VCaP (cell line): Measurements from ENCODE around the gene SFXN3.

Experiments used
- H3K27ac ChIP-seq: fragments of 450-650 bp; 2 replicates; pipeline ENCODE4 v1.5.1; 2017
- TF ChIP-seq, protein P1 (sequence below): fragments of 450-650 bp; conservative IDR thresholded peaks from 2 replicates; pipeline ENCODE4 v1.5.1; 2017; ENCODE audit warnings: mild to moderate bottlenecking, moderate library complexity

SFXN3 gene, protein sequence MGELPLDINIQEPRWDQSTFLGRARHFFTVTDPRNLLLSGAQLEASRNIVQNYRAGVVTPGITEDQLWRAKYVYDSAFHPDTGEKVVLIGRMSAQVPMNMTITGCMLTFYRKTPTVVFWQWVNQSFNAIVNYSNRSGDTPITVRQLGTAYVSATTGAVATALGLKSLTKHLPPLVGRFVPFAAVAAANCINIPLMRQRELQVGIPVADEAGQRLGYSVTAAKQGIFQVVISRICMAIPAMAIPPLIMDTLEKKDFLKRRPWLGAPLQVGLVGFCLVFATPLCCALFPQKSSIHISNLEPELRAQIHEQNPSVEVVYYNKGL

DNA sequence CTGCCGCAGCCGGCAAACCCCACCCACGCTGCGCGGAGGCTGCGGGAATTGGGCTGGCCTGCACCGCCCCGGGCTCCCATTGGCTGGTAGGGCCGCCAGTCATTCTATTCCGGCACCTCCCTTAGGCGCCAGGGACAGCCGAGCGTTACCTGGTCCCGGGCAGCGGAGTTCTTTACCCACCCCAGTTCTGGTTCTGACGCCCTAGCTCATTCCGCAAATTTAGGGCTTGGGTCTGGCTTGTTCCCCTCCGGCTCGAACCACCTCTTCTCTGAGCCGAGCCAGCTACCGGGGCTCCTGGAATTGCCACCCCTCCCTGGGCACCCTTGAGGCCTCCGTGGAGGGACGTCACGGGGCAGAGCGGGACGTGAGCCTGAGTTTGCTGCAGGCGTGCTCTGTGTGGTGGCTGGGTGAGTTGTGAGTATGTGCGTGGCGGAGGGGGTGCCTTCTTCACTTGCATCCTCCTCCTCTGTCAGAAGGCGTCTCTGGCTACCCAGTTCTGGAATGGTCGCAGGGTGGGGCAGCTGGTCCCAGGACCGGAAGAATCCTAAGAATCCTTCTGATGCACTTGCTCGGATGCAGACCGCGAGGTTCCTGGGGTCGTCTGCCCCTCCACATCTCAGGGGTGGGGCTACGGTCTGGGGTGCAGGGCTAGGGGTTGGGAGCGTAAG lies at the start of gene SFXN3, which contains the start of gene PDZD7:
Gene SFXN3, plus strand, starts transcription at position 107 of the 668 bp plus-strand sequence. CDS start 3,461 bp downstream, outside the sequence.
Gene PDZD7, minus strand, starts transcription at position 2 of the 668 bp plus-strand sequence. CDS start 910 bp downstream, outside the sequence.
- TF ChIP-seq, protein P1, sequence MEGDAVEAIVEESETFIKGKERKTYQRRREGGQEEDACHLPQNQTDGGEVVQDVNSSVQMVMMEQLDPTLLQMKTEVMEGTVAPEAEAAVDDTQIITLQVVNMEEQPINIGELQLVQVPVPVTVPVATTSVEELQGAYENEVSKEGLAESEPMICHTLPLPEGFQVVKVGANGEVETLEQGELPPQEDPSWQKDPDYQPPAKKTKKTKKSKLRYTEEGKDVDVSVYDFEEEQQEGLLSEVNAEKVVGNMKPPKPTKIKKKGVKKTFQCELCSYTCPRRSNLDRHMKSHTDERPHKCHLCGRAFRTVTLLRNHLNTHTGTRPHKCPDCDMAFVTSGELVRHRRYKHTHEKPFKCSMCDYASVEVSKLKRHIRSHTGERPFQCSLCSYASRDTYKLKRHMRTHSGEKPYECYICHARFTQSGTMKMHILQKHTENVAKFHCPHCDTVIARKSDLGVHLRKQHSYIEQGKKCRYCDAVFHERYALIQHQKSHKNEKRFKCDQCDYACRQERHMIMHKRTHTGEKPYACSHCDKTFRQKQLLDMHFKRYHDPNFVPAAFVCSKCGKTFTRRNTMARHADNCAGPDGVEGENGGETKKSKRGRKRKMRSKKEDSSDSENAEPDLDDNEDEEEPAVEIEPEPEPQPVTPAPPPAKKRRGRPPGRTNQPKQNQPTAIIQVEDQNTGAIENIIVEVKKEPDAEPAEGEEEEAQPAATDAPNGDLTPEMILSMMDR: no peak
- H3K27ac ChIP-seq: peak within 1 kb of the TSS; percentile 58; the same call in 1 of the 2 replicates

DNA sequence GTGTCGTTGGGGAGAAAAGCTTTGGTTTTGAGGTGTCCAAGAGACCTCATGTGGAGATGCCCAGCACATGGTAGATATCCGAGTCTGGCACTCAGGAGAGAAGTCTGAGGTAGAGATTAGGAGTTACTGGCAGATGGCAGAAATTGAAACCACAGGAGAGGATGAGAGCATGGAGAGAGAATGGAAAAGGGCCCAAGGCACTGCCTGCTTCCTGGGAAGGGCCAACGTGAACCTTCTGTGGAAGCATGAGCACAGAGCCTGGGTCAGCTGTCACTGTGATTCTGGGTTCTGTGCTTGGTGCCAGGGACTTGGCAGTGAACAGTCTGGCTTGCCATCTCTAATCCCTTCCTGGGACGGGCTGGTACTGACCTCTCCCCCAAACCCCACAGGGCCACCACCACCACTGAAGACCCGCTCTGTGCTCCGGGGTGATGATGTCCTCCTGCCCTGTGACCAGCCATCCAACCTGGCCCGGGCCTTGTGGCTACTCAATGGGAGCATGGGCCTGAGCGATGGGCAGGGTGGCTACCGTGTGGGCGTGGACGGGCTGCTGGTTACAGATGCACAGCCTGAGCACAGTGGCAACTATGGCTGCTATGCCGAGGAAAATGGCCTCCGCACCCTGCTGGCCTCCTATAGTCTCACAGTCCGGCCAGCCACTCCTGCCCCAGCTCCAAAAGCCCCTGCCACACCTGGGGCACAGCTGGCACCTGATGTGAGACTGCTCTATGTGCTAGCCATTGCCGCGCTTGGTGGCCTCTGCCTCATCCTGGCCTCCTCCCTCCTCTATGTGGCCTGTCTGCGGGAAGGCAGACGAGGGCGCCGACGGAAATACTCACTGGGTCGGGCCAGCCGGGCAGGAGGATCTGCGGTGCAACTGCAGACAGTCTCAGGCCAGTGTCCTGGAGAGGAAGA lies 47.9 kb upstream of the SFXN3 start:
- no peak overlapping the region for H3K27ac ChIP-seq
- TF ChIP-seq, protein P1: no peak

DNA sequence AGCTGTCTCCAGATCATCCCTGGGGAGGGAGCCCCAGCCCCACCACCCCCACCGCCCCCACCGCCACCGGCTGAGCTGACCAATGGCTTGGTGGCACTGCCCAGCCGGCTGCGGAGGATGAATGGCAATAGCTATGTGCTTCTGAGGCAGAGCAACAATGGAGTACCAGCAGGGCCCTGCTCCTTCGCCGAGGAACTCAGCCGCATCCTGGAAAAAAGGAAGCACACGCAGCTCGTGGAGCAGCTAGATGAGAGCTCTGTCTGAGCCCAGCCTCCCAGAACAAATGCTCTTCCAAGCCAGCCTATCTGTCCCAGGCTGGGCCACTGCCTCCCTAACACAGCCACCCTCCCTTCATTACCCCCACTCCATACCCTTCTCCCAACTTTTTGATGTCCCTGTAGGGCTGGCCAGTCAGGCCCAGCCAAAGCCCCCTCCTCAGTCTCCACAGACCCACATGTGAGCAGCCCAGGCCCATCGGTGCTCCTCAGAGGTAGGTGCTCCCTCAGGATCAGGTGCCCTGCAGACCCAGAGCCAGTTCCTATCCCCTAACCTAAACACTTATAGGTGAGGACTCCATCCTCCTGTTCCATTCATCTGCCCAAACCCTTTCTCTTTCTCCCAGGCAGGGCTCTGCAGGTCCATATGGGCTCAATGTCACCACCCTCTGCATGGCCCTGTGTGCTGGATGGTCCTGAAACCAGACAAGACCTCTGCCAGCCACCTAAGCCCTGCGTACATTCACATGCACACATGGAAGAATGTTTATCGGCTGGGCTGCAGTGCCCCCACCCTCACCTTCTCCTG lies 47.0 kb upstream of the SFXN3 start:
- no peak overlapping the region for H3K27ac ChIP-seq
- TF ChIP-seq, protein P1: no peak

DNA sequence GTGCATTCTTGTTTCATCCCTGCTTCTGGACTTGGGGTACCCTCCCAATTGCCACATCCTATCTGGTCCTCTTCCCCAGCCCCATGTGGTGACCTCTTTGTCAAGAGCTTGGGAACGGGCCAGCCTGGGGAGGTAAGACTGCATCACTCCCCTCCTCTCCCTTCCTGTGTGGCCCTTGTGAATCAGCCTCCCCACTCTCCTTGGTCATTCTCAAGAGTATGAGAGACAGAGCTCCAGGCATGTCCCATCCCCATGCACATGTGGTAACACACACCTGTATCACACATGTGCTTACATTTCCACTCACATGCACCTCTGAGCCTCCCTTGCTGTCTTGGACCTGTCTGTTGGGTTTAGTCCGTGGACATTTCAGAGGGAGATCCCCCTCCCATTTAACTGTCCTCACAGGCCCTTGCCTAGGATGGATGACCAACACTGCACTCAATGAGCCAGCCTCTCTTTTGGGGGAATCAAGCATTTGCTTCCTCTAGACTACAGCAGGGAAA lies 46.3 kb upstream of the SFXN3 start:
- TF ChIP-seq, protein P1: no peak

DNA sequence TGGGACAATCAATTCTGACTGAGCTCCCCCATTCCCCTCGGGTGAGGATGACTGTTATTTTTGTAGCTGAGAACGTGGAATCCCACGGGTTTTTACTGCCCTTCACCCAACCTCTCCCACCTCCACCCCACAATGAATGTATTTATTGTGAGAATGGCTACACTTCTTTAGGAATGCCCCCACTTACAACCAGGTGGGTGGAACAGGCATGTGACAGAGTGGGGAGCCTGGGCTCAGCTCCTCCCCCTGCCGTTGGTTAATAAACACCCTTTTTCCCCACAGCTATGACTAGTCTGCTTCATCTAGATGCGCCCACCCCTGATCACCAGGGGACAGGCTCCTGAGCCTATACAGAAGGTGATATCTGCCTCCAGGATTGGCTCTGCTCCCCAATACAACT lies 45.7 kb upstream of the SFXN3 start:
- no peak overlapping the region for H3K27ac ChIP-seq
- TF ChIP-seq, protein P1: no peak

More for the DNA sequence above, 46.3 kb upstream of the SFXN3 start:
- no peak overlapping the region for H3K27ac ChIP-seq

DNA sequence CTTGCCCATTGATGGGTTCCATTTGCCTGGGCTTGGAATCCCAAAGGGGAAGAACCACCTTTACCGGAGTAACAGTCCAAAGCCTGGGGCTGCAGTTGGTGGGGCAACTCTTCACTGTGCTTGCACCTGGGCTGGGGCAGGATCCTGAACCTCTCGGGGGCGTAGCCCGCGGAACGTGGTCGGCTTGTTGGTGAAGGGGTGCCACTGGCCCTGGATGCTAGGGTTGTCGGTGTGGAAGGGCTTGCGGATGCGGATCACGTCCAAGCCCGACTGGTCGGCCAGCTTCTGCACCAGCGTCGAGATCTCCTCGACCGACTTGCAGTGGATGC lies 44.4 kb upstream of the SFXN3 start:
- peak overlapping the region; percentile 91 for H3K27ac ChIP-seq
- TF ChIP-seq, protein P1: no peak
